ENCODE data around the gene PSTPIP1.

GRCh38 chr15:77075528-77075927 lies 80.6 kb downstream of the PSTPIP1 start:
- TF ChIP-seq CTCF (IDR thresholded peaks at IDR 0.05; ENCODE audit: poor library complexity) = no peak
- no peak for TF ChIP-seq EZH2 (IDR thresholded peaks at IDR 0.05; ENCODE audit: borderline replicate concordance)
